B cell (primary cell): Measurements from ENCODE around the gene PELI2. TPM values are rescaled to one million over a fixed set of nuclear protein-coding genes. Genes with fewer than 3 reads are reported as not detected.

Source experiments
- ATAC-seq: fragments of 200-7000 bp; cut with Tn5 transposase; one replicate; pipeline ENCODE4 v1.10.0; 2021; ENCODE audit warnings: low read depth, mild to moderate bottlenecking, moderate number of reproducible peaks, moderate library complexity
- CTCF ChIA-PET: fragments of 350-600 bp; sonication (Branson Sonifier 250); formaldehyde crosslinking; loops from one replicate; lab custom pipeline; 2021; ENCODE audit warnings: antibody characterized with exemption, inconsistent platforms; lab: Charles Lee
- POLR2A ChIA-PET: fragments of 350-600 bp; sonication (Branson Sonifier 250); formaldehyde crosslinking; loops from one replicate; lab custom pipeline; 2021; ENCODE audit warnings: antibody characterized with exemption; lab: Charles Lee
- DNase-seq: peaks from one replicate; pipeline ENCODE4 v3.0.0; 2013
- H2AFZ ChIP-seq: 2 replicates; pipeline ENCODE4 v1.6.1; 2012; ENCODE audit warnings: mild to moderate bottlenecking, low read depth, low read length; ENCODE audit not compliant: insufficient read depth, poor library complexity, severe bottlenecking
- H3K27ac ChIP-seq, 2 donors: 1 replicate in 1 of 2; 2 replicates in 1 of 2; pipeline ENCODE4 v1.5.1; 2012 to 2013; ENCODE audit warnings: low read length in 2 of 2, mild to moderate bottlenecking in 2 of 2, moderate library complexity in 1 of 2
- H3K27me3 ChIP-seq, 4 experiments: fragments of 200-600 bp in 1 of 4; sonication (generic) in 1 of 4; replicated peaks in 1 of 4; 1 replicate in 2 of 4; 2 replicates in 2 of 4; pipeline versions ENCODE4 v1.6.1 to v1.7.0; 2013 to 2016; ENCODE audit warnings: low read length in 3 of 4, mild to moderate bottlenecking in 2 of 4, mixed read lengths in 1 of 4, moderate library complexity in 1 of 4; ENCODE audit not compliant: insufficient read depth in 4 of 4, control insufficient read depth in 3 of 4; ENCODE audit errors: control extremely low read depth in 1 of 4
- H3K36me3 ChIP-seq, 2 experiments: replicated peaks in 1 of 2; 1 replicate in 1 of 2; 2 replicates in 1 of 2; pipeline versions ENCODE4 v1.6.1 to v1.7.1; 2013; ENCODE audit warnings: low read length in 1 of 2; ENCODE audit not compliant: insufficient read depth in 2 of 2, control insufficient read depth in 1 of 2; ENCODE audit errors: control extremely low read depth in 1 of 2, extremely low read depth in 1 of 2
- H3K4me1 ChIP-seq, 2 donors: fragments of 200-600 bp in 1 of 2; sonication (generic) in 1 of 2; 1 replicate in 1 of 2; 2 replicates in 1 of 2; pipeline versions ENCODE4 v1.5.1 to v1.6.1; 2013 to 2017; ENCODE audit warnings: low read length in 2 of 2; ENCODE audit not compliant: control insufficient read depth in 2 of 2, insufficient read depth in 2 of 2
- H3K4me2 ChIP-seq: replicated peaks from 2 replicates; pipeline ENCODE3; 2012; ENCODE audit warnings: mild to moderate bottlenecking, low read depth, low read length; ENCODE audit not compliant: poor library complexity, severe bottlenecking
- H3K4me3 ChIP-seq, 5 experiments: fragments of 200-600 bp in 1 of 5; sonication (generic) in 1 of 5; 1 replicate in 3 of 5; 2 replicates in 2 of 5; pipeline versions ENCODE4 v1.5.1 to v1.7.0; 2011 to 2016; ENCODE audit warnings: low read length in 4 of 5, mild to moderate bottlenecking in 4 of 5, low read depth in 2 of 5, control low read depth in 1 of 5, moderate library complexity in 1 of 5; ENCODE audit not compliant: insufficient read depth in 1 of 5; ENCODE audit errors: control extremely low read depth in 1 of 5, extremely low read depth in 1 of 5
- H3K79me2 ChIP-seq: fragments of 200-600 bp; sonication (generic); one replicate; pipeline ENCODE4 v1.6.0; 2016; ENCODE audit warnings: low read length; ENCODE audit not compliant: control insufficient read depth, insufficient read depth
- H3K9ac ChIP-seq: fragments of 200-600 bp; sonication (generic); 2 replicates; pipeline ENCODE4 v1.6.1; 2017; ENCODE audit warnings: mild to moderate bottlenecking, low read length, moderate library complexity
- H3K9me3 ChIP-seq, 3 donors: one replicate each; pipeline versions ENCODE4 v1.6.1 to v1.7.1; 2013; ENCODE audit warnings: low read length in 2 of 3; ENCODE audit not compliant: control insufficient read depth in 2 of 3, insufficient read depth in 1 of 3; ENCODE audit errors: control extremely low read depth in 1 of 3
- H4K20me1 ChIP-seq: 2 replicates; pipeline ENCODE4 v1.6.0; 2012; ENCODE audit warnings: mild to moderate bottlenecking, low read length; ENCODE audit not compliant: insufficient read depth, control insufficient read depth, poor library complexity, severe bottlenecking
- H3K27ac Mint-ChIP-seq: one replicate; pipeline ENCODE4 v1.8.0; 2021; ENCODE audit warnings: mixed read lengths
- H3K27me3 Mint-ChIP-seq: one replicate; pipeline ENCODE4 v1.8.0; 2021; ENCODE audit warnings: mixed read lengths
- H3K4me1 Mint-ChIP-seq: one replicate; pipeline ENCODE4 v1.8.0; 2021; ENCODE audit warnings: mixed read lengths
- H3K4me3 Mint-ChIP-seq: one replicate; pipeline ENCODE4 v1.8.0; 2021; ENCODE audit warnings: mixed read lengths
- H3K9me3 Mint-ChIP-seq: one replicate; pipeline ENCODE4 v1.8.0; 2022; ENCODE audit warnings: mixed read lengths; ENCODE audit not compliant: insufficient read depth
- CTCF ChIP-seq: fragments of 200-600 bp; IDR thresholded peaks from one replicate; pipeline ENCODE4 v1.8.0; 2022; ENCODE audit warnings: antibody characterized with exemption, mild to moderate bottlenecking
- EZH2 ChIP-seq: IDR thresholded peaks from 2 replicates; pipeline ENCODE4 v1.6.1; 2012; ENCODE audit warnings: borderline replicate concordance, low read depth, mild to moderate bottlenecking, moderate library complexity, low read length; ENCODE audit not compliant: insufficient read depth, poor library complexity, severe bottlenecking
- WGBS: methylation state at CpG from one replicate; pipeline ENCODE4 v1.1.5; 2013; ENCODE audit warnings: missing lambda C conversion rate; ENCODE audit not compliant: insufficient coverage; 5-methylcytosine and 5-hydroxymethylcytosine counted together
- intact Hi-C: fragments of 100-400 bp; cut with micrococcal nuclease; formaldehyde crosslinking; loops from one replicate; pipeline ENCODE4 v1.10.0; 2022
- polyA plus RNA-seq: library from polyadenylated mRNA; depleted of rRNA; stranded (reverse); fragments of >200 nt; gene quantifications from 2 replicates; pipeline ENCODE4 v1.2.3, GENCODE V29; 2012
- total RNA-seq, 2 donors: library from RNA; stranded (reverse); fragments of 120-200 nt in 1 of 2; gene quantifications; 1 replicate in 1 of 2; 2 replicates in 1 of 2; pipeline versions ENCODE4 v1.2.3 to v1.2.4, GENCODE V29; 2013 to 2022

PELI2 gene
- total and polyA plus RNA-seq, 2 donors (not counting 1 experiment from before 2014, with no cell fraction given): 5.7 to 13.4 TPM

DNA sequence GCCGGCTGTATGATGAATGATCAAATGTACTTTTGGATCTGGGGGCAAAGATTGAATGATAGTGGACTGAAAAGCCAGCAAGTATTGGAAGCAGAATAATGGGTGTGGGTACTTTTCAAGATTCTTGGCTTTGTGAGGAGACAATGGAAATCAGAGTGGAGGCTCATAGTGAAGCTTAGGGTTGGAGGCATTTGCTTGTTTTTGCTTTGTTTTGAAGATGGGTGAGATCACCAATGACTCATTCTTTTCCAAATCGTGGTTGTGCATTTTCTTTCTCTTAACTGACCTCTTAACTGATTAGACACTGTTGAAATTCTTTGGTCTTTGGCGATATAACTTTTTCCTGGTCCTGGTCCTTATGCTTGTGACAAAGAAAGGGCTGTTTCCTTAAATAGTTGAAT lies 54.4 kb downstream of the PELI2 start:
- Mint-ChIP-seq H3K9me3 (peaks cover under 1% of the 10 kb centered on the region), H3K4me3 (no peak overlapping the region), H3K4me1 (peaks cover 39% of the 10 kb centered on the region), H3K27me3 (no peaks in the 10 kb centered on the region), H3K27ac (no peak overlapping the region)
- Histone ChIP-seq H3K4me1 (peaks cover 0 to 15% of the 10 kb centered on the region in 2 donors), H3K4me2 (no peak overlapping the region), H2AFZ (no peak overlapping the region), H3K4me3 (no peak overlapping the region), H3K9me3 (peaks cover 0 to 8% (median 0%) of the 10 kb centered on the region in 3 donors), H3K79me2 (peaks cover 55% of the 10 kb centered on the region), H3K27ac (no peak overlapping the region), H3K27me3 (no peaks in the 10 kb centered on the region), H4K20me1 (peaks cover 57% of the 10 kb centered on the region), H3K36me3 (no peaks in the 10 kb centered on the region), H3K9ac (no peak overlapping the region)
- no peak for DNase-seq
- WGBS: 100% methylated on average over 1 of the region's 3 CpGs
- POLR2A ChIA-PET: interaction anchor here (0.7 kb wide), 1 partner anchor 10 kb away, joined by 13 read pairs; no protein-coding TSS in a partner anchor
- CTCF ChIA-PET: no interaction called here
- intact Hi-C loops: no loop called here
- ATAC-seq: no peak
- no peak for TF ChIP-seq CTCF
- TF ChIP-seq EZH2: no peak

DNA sequence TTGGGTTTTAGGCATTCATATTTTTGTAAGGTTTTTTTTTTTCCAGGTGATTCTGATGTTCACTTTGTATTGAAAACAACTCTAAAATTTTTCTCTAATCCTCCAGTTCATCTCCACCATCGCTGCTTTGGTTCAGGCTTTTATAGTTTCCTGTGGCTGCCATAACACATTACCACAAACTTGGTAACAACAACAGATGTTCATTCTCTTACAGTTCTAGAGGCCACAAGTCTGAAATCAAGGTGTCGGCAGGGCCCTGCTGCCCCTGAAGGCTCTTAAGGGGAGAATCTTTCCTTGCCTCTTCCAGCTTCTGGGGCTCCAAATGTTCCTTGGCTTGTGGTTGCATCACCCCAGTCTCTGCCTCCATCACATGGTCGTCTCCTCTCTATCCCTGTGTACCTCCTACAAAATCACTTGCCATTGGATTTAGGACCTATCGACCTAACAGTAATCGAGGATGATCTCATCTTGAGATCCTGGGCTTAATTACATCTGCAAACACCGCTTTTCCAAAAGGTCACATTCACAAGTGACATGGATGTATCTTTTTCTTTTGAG lies 55.2 kb downstream of the PELI2 start:
- Histone ChIP-seq H4K20me1 (peaks cover 52% of the 10 kb centered on the region), H3K9ac (no peak overlapping the region), H3K36me3 (no peaks in the 10 kb centered on the region), H3K4me1 (peaks cover 0 to 15% of the 10 kb centered on the region in 2 donors), H3K27ac (no peak overlapping the region), H3K4me3 (no peak overlapping the region), H3K27me3 (no peaks in the 10 kb centered on the region), H3K4me2 (no peak overlapping the region), H2AFZ (no peak overlapping the region), H3K9me3 (peaks cover 0 to 3% (median 0%) of the 10 kb centered on the region in 3 donors), H3K79me2 (peaks cover 46% of the 10 kb centered on the region)
- no peak for TF ChIP-seq CTCF
- TF ChIP-seq EZH2: no peak
- CTCF ChIA-PET: no interaction called here
- H3K4me1 Mint-ChIP-seq: peaks cover 40% of the 10 kb centered on the region
- H3K27ac Mint-ChIP-seq: no peak overlapping the region
- DNase-seq (no peak), ATAC-seq (no peak)
- H3K9me3 Mint-ChIP-seq: no peaks in the 10 kb centered on the region
- 29% methylated on average over 3 of the region's 6 CpGs for WGBS
- intact Hi-C loops: no loop called here
- H3K4me3 Mint-ChIP-seq: no peak overlapping the region
- no peaks in the 10 kb centered on the region for H3K27me3 Mint-ChIP-seq
- POLR2A ChIA-PET: no interaction called here
